SIG-M5 (cell line): ENCODE data around the gene CISH.

Source experiments
- DNase-seq: peaks from one replicate; lab custom pipeline; 2025; lab: John Stamatoyannopoulos, UW

The CISH gene

GRCh38 chr3:50594253-50594785, 17.3 kb downstream of the CISH start:
- DNase-seq = no peak

GRCh38 chr3:50592568-50592967, 19.0 kb downstream of the CISH start:
- no peak for DNase-seq

- DNase-seq = no peak
These were observed 20.3 kb downstream of the CISH start for GRCh38 chr3:50591196-50591741.

- DNase-seq = no peak
These were observed 22.7 kb downstream of the CISH start for GRCh38 chr3:50588759-50589433.

- DNase-seq = no peak
These were observed 23.5 kb downstream of the CISH start for GRCh38 chr3:50587806-50588758.

- no peak for DNase-seq
These were observed 24.2 kb downstream of the CISH start for GRCh38 chr3:50587373-50587772.

- DNase-seq = no peak
These were observed 24.9 kb downstream of the CISH start for GRCh38 chr3:50586763-50587070.

GRCh38 chr3:50585919-50586762, 25.4 kb downstream of the CISH start:
- DNase-seq = no peak

- no peak for DNase-seq
These were observed 27.2 kb downstream of the CISH start for GRCh38 chr3:50584391-50584790.

GRCh38 chr3:50583897-50584296, 27.7 kb downstream of the CISH start:
- DNase-seq = no peak

- DNase-seq = no peak
These were observed 29.5 kb downstream of the CISH start for GRCh38 chr3:50582083-50582482.

GRCh38 chr3:50581459-50581842, 30.1 kb downstream of the CISH start:
- DNase-seq = no peak

- no peak for DNase-seq
These were observed 30.7 kb downstream of the CISH start for GRCh38 chr3:50580683-50581458.

GRCh38 chr3:50577348-50577747, 34.2 kb downstream of the CISH start:
- no peak for DNase-seq

- no peak for DNase-seq
These were observed 36.2 kb downstream of the CISH start for GRCh38 chr3:50575372-50575771.

- DNase-seq = no peak
These were observed 37.1 kb downstream of the CISH start for GRCh38 chr3:50574444-50574831.

- DNase-seq = no peak
These were observed 37.8 kb downstream of the CISH start for GRCh38 chr3:50573566-50574443.

GRCh38 chr3:50572801-50573371, 38.7 kb downstream of the CISH start:
- DNase-seq = no peak

- DNase-seq = no peak
These were observed 39.4 kb downstream of the CISH start for GRCh38 chr3:50572158-50572557.

GRCh38 chr3:50571486-50571885, 40.1 kb downstream of the CISH start:
- DNase-seq = no peak
